HG02981 (cell line): ENCODE measurements around the gene UPK3BL2.
"Not testable (repeated sequence)": the region's sequence is repeated elsewhere in the genome, so short reads cannot be mapped to it uniquely, and the experiment has no call there.

Experiments
- ATAC-seq: cut with Tn5 transposase; IDR thresholded peaks from one replicate; pipeline ENCODE4 v1.9.1; 2021; ENCODE audit warnings: mild to moderate bottlenecking, moderate library complexity; ENCODE audit not compliant: unreplicated experiment

UPK3BL2 gene

DNA sequence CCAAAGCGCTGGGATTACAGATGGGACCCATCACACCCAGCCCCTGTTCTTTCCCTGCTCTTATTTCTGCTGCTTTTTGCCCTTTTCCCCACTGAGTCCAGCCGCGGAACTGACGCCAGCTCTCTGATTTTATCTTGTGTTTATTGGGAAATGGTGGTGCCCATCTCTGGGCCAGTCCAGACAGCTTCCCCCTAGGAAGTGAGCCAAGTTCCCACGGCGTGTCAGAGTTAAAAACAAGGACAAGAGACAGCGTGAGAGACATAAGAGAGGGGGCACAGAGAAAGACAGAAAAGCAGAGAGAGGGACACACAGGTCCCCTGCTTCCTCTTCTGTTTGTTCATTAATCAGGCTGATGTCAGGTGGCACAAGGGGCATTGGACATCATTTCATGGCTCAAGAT, 11.9 kb downstream of the UPK3BL2 start:
- ATAC-seq, result not testable (repeated sequence)

DNA sequence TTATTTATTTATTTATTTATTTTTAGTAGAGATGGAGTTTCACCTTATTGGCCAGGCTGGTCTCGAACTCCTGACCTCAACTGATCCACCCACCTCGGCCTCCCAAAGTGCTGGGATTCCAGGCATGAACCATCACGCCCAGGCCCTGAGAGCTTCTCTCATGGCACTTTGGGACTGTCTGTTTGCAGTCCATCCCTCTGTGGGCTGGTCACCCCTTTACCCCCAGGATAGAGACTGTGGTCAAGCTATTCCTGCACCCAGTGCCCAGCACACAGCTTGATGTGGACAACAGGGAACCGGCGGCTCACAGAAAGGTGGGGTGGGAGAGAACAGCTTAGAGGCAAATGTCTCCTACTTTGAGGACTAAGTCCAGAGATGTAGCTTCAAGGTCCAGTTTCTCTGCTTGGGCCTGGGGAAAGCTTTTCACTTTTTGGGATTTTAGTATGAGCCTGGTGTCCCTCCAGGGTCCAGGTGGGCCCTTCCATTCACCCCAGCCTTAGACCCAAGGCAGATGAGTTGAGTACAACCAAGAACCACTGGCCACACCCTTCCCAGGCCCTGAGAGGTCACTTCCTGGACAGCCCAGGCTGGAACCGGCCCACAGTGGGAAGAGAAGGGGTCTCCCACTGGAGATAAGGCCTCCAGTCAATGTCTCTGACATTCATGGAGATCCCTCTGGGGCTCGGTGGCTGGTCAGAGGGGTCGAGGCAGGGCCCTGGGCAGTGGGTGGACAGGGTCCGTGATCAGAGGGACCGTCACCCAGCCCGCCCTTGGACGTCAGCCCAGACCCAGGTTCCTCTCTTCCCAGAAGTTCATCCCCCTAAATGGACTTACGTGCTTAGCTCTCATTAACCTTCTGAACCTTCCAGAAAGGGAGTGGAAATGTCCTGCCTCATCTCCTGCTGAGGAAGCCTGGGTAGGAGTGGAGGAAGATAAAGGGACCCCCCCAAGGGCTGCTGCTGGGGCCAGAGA, 15.4 kb downstream of the UPK3BL2 start:
- not testable (repeated sequence) for ATAC-seq

DNA sequence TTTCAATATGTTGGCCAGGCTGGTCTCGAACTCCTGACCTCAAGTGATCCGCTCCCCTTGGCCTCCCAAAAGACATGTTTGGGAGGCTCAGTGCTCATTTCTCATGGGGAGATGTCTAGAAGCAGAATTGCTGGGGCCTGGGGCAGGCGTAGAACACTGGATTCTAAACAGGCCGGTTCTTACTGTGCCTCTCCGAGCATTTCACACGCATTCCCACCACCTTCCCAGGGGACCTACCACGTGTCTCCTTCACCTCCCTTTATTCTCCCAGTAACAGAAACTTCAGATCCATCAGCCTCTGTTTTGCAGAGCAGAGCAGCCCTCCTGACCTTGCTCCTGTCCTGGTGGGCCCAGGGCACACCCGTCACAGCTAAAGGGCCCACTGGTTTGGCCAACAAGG, 16.3 kb downstream of the UPK3BL2 start:
- ATAC-seq, result not testable (repeated sequence)

DNA sequence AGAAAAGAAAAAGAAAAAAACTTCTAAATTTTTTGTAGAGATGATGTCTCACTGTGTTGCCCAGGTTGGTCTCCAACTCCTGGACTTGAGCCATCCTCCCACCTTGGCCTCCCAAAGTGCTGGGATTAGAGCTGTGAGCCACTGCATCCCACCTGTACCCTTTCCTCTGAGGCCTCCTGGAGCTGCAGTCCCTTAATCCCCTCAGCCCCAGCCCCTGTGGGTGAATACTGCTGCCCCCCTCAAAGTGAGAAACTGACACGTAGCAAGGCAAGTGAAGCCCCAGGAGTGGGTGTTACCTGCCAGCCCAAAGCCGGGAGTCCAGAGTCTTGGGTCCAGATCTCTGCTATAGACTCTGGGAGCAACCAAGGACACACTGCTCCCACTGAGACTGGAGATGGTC, 18.7 kb downstream of the UPK3BL2 start:
- not testable (repeated sequence) for ATAC-seq

DNA sequence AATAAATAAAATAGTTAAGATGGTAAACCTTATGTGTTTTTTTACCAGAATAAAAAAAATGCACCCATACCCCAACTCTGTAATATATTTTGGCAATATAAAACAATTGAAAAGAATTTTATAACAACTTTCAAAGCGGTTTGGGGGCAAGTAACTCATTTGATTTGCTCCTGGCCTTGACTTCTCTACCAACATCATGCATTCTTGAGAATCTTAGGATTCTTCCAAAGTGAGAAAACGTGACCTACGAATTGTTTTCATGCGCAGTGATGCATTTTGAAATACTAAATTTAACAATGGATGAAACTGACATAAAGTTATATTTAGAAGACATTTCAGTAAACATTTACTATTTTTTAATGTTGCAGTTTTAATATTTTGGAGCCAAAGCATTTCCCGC, 22.7 kb downstream of the UPK3BL2 start:
- ATAC-seq, result not testable (repeated sequence)

DNA sequence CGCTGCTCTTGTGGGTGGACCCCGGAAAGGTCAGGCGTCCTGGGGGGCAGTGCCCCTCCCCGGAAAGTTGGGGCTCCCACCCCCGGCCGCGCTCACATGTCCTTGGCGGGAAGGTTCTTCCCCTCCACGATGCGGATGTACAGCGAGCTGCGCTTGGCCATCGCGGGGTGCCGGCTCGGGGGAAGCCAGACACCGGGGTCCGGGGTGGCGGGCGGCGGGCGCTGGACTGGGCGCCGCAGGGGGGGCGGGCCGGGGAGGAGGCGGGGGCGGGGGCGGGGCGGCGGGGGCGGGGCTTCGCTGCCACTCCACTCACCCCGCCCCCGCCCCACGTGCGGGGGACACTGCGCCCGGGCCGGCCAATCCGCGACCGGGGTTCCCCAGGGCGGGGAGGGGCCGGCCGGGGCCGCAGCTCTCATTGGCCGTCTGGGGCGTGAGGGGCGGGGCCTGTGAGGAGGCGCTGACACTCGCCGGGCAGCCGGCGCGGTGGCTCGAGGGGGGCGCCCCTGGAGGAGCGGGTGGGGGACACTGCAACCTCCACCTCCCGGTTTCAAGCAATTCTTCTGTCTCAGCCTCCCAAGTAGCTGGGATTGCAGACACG, 25.8 kb downstream of the UPK3BL2 start, which contains the start of gene RASA4B:
Gene RASA4B (minus strand): TSS at position 228 of the 598 bp plus-strand sequence. CDS start 67 bp downstream, at position 161.
- ATAC-seq, result peak; percentile 81

DNA sequence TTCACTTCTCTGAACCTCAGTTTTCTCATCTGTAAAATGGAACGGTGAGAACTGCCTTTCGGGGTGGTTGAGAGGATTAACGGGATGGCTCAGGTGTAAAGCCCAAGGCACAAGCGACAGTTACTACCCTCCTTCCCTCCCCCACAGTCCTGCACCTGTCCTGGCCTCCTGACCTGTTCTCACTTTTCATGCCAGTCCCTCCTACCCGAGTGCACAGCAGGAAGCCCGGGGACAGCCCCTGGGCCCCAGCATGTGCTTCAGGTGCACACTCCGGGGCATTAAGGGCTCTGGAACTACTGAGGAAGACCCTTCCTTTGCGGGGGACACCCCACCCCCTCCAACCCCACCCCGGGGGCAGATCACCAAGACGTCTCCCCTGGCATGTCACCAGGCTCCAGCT, 26.5 kb downstream of the UPK3BL2 start:
- not testable (repeated sequence) for ATAC-seq

DNA sequence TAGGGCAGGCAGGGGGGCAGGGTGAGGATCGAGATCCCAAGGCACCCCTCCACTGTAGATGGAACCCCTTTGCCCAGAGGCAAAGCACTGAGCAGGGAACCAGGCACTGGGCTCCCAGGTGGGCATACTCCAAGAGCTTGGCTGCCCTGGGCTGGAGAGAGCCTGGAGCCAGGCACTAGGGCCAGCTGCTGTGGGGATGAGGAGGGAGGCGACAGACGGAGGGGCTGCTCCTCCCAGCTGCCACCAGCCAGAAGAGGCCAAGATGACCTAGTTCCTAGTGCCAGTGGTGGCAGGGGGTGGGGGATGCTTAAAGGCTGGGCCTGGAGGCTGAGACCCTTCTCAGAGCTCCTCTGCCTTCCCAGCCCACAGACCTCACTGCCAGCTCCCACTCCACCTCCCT, 27.6 kb downstream of the UPK3BL2 start:
- not testable (repeated sequence) for ATAC-seq

DNA sequence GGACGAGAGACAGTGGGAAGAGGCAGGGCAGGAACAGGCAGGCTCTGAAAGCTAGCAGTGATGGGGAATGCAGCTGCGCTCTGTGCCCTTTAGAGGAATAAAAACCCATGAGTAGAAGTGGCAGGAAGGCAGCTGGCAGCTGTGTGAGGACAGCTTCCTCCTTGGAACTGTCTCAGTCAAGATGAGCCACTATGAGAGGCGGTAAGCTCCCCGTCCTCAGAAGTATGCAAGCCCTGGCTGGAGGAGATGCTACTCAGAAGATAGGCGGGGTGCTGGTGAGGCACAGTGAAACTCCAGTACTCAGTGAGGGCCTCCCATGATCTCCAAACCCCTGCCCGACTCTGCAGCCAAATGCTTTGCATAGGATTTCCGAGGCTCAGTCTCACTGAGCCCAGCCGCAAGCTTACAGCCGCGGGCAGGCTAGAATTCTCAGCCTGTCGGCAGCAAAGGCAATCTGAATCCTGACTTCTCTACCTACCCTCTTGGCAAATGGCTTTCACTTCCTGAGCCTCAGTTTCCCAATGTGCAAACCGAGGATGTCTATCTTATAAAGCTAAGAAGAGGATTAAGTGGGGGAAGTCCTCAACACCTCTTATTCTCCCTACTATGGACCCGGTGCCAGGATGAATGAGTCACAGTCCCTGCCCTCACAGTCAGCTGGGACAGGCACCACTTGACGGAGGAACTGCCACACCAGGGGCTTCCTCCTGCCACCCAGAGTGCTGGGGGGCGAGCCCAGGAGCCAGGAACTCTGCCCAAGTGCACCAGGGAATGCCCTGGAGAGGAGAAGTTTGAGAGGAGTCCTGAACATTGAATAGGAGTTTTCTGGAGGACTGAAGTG, 28.4 kb downstream of the UPK3BL2 start:
- ATAC-seq, result peak; percentile 58

DNA sequence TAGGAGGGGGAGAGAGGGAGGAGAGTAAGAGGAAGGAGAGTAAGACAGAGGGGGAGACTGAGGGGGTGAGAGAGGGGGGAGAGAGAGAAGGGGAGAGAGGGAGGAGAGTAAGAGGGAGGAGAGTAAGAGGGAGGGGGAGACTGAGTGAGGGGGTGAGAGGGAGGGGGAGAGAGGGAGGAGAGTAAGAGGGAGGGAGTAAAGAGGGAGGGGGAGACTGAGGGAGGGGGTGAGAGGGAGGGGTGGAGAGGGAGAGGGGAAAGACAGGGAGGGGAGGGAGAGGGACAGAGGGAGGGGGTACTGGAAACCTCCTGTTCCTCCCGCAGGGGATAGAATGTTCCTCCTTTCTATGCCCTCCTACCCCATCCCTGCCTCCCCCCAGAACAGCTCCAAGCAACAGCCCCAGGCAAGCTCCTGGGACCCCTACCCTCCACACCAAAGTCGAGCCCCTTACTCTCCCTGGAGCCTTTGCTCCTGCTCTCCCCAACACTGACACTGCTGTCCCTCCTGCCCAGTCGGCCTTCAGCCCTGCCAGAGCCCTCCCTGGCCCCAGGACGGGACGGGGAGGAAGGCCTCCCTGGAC, 30.8 kb downstream of the UPK3BL2 start:
- not testable (repeated sequence) for ATAC-seq

DNA sequence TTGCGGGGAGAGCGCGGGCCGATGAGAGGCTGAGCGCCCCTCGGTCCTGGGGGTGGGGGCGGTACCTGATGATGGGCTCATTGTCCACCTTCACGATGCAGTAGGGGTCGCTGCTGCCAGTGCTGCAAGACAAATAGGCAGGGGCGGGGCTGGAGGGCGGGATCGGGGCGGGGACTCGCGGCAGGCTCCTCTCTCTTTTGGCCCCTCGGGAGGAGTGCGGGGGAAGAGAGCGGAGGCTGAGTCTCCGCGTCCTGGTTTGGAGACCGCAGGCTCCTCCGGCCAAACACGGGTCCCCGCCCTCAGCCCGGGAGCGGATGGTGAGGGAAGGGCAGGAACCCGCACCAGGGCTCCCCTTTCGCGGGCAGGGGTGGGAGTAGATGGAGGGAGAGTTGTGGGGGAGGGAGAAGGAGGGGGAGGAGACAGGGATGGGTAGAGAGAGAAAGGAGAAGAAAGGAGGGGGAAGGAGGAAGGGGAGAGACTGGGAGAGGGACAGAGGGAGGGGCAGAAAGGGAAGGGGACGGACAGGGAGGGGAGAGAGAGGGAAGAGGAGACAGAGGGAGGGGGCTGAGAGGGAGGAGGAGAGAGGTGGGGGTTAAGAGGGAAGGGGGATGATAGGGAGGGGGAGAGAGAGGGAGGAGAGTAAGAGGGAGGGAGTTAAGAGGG, 31.5 kb downstream of the UPK3BL2 start:
- peak; percentile 40 for ATAC-seq

DNA sequence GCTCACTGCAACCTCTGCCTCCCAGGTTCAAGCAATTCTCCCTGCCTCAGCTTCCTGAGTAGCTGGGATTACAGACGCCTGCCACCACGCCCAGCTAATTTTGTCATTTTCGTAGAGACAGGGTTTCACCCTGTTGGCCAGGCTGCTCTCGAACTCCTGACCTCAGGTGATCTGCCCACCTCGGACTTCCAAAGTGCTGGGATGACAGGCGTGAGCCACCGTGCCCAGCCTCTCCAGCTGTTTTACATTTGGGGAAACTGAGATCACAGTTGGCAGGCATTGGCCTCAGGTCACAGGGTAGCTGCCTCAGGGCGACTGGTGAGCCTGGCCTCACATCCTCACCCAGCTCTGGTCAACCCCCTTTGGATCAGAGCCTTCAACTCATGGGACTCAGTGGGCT, 32.9 kb downstream of the UPK3BL2 start:
- ATAC-seq, result not testable (repeated sequence)

DNA sequence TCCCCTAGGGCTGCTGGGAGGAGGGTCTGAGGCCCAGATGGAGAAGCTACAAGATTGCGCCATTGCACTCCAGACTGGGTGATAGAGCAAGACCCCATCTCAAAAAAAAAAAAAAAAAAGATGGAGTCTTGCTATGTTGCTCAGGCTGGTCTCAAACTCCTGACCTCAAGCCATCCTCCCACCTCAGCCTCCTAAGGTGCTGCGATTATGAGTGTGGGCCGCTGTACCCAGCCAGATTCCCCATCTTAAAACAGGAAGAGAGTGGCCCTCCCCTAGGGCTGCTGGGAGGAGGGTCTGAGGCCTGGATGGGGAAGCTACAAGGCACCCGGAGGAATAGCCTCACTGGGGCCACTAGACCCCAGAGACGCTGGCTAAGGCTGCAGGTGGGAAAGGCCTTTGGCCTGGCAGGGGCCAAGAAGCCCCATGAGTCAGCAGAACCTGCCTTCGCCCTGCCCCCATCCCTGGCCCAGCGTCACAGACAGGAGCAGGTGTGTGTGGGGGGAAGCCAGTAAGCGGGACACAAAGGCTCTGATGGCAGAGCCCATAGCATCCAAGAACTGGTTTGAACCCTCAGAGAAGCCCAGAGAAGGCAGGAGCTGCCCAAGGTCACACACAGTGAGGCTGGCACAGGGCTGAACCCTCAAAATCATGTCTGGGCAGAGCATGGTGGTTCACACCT, 35.9 kb downstream of the UPK3BL2 start:
- ATAC-seq, result not testable (repeated sequence)

DNA sequence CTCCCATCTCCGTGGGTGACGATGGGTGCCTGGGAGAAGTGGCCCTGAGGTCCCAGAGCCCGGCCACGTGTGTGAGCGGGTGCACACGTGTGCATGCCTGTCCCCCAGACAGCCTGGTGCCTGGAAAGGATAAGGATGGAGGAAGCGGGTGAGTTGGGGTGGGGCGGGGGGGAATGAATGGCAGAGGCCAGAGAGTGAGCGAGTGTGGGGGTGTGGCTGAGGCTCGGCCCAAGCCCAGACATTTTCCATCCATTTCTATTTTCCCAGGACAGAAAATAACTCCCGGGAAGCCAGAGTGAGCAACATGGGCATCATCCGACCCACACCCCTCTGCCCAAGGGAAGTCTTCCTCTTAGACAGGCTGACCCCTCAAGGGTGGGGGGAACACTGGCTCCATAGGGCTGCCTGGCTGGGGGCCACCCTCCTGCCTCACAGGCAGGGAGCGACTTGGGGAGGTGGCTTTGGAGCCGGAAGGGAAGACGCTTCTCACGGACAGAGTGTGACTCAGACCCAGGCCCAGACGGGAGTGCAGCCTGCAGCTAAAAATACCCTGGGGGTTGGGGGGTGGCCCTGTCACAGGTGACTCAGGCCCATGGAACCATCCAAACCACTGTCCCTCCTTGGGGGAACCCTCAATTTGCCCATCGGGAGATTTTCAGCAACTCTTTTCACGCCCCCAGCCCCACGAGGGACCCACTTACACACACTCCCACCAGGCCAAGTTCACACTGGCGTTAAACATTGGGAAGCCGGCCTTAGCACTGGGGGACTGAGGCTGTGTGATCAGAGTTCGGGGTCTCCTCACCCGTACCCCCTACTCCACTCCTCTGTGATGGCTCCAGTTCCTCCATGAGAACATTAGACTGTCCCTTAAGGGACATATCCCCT, 38.0 kb downstream of the UPK3BL2 start:
- not testable (repeated sequence) for ATAC-seq

DNA sequence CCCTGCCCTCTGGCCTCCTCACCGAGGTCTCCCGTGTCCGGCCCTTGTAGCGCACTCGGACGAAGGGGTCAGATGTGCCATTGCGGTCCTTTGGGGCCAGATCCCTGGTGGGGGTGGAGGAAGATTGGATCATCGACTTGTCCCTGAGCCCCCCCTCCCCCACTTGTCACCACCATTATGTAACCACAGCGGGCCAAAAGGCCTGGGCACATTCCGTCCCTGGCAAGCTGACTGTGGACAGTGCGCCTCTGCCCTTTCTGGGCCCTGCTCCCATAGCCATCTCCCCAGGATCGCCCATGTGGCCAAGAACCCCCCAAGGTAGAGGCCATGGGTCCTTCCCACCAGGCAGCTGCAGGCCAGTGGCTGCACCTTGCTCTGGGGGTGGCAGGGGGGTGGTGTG, 40.4 kb downstream of the UPK3BL2 start:
- ATAC-seq, result not testable (repeated sequence)

DNA sequence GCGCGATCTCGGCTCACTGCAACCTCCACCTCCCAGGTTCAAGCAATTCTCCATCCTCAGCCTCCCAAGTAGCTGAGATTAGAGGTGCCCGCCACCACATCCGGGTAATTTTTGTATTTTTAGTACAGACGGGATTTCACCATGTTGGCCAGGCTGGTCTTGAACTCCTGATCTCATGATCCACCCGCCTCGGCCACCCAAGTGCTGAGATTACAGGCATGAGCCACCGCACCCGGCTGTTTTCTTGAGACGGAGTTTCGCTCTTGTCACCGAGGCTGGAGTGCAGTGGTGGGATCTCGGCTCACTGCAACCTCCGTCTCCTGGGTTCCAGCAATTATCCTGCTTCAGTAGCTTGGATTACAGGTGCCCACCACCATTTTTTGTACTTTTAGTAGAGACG, 45.2 kb downstream of the UPK3BL2 start:
- ATAC-seq, result not testable (repeated sequence)

DNA sequence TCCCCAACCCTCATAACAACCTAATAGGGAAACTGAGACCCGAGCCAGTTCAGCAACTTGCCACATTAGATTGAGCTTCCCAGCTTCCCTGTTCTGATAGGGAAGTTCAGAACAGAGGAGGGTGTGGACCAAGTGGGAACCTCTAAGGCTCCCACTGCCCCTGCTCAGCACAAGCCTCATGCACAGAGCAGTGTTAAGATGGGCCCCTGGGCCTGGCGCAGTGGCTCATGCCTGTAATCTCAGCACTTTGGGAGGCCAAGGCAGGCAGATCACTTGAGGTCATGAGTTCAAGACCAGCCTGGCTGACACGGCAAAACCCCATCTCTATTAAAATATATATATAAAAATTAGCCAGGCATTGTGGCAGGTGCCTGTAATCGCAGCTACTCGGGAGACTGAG, 46.2 kb downstream of the UPK3BL2 start:
- not testable (repeated sequence) for ATAC-seq

DNA sequence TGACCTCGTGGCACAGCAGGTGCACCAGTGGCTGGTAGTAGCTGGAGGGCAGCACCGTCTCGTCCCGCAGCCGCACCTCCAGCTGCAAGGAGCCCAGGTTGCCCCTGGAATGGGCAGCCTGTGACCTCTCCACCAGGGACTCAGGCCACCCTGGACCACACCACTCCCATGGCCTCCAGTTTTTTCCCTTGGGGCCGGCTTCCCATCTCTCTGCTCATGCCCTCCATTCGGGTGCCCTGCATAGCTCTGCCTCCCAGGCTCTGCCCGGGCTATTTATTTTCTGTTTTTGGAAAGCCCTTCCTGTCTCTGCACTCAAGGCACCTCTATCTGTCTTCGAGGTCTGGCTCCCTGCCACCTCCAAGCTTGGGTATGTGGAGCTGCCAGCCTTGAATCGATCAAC, 46.6 kb downstream of the UPK3BL2 start:
- ATAC-seq, result not testable (repeated sequence)
